Chondrocyte (in vitro differentiated cells): ENCODE results near the gene STIM1. TPM values are rescaled to one million over a fixed set of nuclear protein-coding genes. Genes with fewer than 3 reads are reported as not detected.
A peak's percentile ranks its signal among the peaks of the same experiment; 100 is the strongest.

Experiments
- DNase-seq: peaks from one replicate; pipeline ENCODE4 v3.0.0; 2021; ENCODE audit warnings: mixed read lengths, low spot score
- H3K27ac Mint-ChIP-seq: one replicate; pipeline ENCODE4 v1.8.0; 2021; ENCODE audit warnings: mild to moderate bottlenecking, moderate library complexity, mixed read lengths; ENCODE audit not compliant: unreplicated experiment
- H3K27me3 Mint-ChIP-seq: 2 replicates; pipeline ENCODE4 v1.8.0; 2021; ENCODE audit warnings: low read depth, mixed read lengths
- H3K36me3 Mint-ChIP-seq: 2 replicates; pipeline ENCODE4 v1.8.0; 2021; ENCODE audit warnings: low read depth, mixed read lengths
- H3K4me1 Mint-ChIP-seq: 2 replicates; pipeline ENCODE4 v1.8.0; 2021; ENCODE audit warnings: low read depth, mild to moderate bottlenecking, mixed read lengths
- H3K4me3 Mint-ChIP-seq: one replicate; pipeline ENCODE4 v1.8.0; 2021; ENCODE audit warnings: mild to moderate bottlenecking, moderate library complexity, mixed read lengths; ENCODE audit not compliant: unreplicated experiment
- H3K9me3 Mint-ChIP-seq: 2 replicates; pipeline ENCODE4 v1.8.0; 2021; ENCODE audit warnings: low read depth, mixed read lengths
- CTCF ChIP-seq: fragments of 200-600 bp; sonication (generic); IDR thresholded peaks from 2 replicates; pipeline ENCODE4 v1.5.0; 2021; ENCODE audit warnings: antibody characterized with exemption, mild to moderate bottlenecking, moderate library complexity
- long read RNA-seq: library from polyadenylated mRNA; stranded (forward); transcript quantifications from one replicate; pipeline ENCODE4 v2.0.0, GENCODE V29; 2021
- total RNA-seq: library from RNA; stranded (reverse); gene quantifications from 3 replicates; pipeline ENCODE4 v1.2.1, GENCODE V29; 2021

The STIM1 gene
- total RNA-seq, result 38.5 to 50.7 TPM (median 46.7 TPM) in 3 replicates
- long read RNA-seq, full-length matches to known transcripts, result 56 of 81 reads
- long read RNA-seq, partial matches to known transcripts, result 2 of 81 reads
- long read RNA-seq, other reads (novel, unspliced or antisense), result 23 of 81 reads

- peak; percentile 98 for DNase-seq
- peak; percentile 96 for TF ChIP-seq CTCF
- Mint-ChIP-seq H3K9me3 (no peaks in the 10 kb centered on the region), H3K27me3 (no peaks in the 10 kb centered on the region), H3K4me1 (peaks cover 44% of the 10 kb centered on the region), H3K4me3 (peak within 1 kb of the TSS; percentile 97), H3K27ac (peak within 1 kb of the TSS; percentile 86), H3K36me3 (no peaks in the 10 kb centered on the region)
Observed at GRCh38 chr11:3854977-3855807, at the start of gene STIM1. Gene STIM1, plus strand, starts transcription at chr11:3855664. Its CDS starts 607 bp downstream, at chr11:3856271.

DNA sequence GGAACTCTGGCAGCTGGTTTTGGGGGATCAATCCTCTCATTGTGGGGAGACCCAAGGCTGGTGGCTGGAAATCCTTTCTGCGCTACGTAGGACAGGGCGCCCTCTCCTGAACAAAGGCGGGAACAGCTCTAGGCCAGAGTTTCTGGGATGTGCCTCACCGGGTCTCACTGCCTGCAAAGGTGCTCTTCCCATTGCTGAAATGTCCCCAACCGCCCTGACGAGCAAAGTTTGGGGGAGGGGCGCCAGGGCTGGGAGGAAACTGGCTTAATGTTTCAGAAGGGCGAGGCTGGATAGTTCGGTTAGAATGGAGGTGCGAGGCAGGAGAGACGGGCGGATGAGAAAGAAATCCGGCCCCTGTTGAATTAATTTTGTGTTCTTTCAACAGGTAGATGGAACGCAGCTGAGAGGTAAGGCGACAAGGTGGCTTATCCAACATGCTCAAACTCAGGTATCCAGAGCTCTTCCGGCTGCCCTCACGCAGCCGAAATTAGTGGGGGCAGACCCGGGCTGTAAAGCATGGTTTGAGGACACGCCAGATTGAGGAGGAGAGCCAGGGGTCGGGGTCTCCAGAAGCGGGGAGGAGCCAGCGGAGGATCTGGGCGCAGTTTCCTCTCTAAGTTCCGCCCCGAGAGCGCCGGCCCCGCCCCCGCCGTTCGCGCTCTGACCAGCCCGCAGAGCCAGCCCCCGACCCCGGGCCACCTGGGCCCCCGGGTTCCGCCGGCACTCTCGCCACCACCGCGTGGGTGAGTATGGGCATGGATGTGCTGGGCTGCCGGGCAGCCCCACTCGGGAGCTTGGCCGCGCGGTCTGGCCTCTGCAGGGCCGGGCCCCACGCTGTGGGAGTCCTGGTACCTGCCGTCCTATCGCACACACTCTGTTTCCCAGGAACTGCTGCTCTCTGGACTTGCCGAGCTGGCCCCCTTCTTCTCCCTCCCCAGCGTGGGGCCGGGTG, 47.3 kb upstream of the STIM1 start, which contains the start of gene PGAP2:
Gene PGAP2, plus strand, starts transcription at position 652 of the 952 bp plus-strand sequence. CDS start 2,700 bp downstream, outside the sequence.
- H3K27ac Mint-ChIP-seq, result peak within 1 kb of the TSS; percentile 75

DNA sequence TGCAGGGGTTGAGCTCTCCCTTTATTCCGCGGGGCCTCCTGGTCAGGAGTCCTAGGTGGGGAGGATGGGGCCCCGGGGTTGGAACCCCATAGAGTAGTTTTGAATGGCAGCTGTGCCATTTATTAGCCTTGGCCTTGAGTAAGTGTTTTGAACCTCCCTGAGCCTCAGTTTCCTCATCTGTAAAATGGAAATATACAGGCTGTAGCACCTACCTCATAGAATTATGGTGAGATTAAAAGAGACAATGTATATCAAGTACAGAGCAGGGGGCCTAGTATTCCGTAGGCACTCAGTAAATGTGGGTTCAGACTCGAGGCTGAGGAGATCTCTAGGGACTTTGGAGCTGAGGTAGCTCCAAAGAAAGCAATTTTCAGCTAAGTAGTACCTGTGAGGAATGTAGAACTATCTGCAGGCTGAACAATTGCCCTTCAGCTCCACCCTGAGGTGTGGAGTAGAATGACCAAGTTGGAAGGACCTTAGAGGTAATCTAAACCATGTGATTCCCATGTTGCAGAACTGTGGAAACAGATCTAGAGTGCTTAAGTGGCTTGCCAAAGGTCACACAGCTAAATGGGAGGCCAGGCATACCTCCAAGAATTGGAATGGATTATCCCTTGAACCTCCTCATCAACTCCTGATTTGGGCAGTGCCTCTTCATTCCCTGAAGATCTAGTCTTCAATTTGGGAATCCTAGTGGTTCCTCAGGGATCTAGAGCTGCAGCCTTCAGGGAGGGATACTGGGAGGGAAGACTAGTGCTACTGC, 46.4 kb upstream of the STIM1 start:
- peak; percentile 64 for TF ChIP-seq CTCF
- Mint-ChIP-seq H3K36me3 (no peaks in the 10 kb centered on the region), H3K9me3 (no peaks in the 10 kb centered on the region), H3K4me1 (peaks cover 16% of the 10 kb centered on the region), H3K4me3 (peak overlapping the region; percentile 96), H3K27me3 (no peaks in the 10 kb centered on the region), H3K27ac (no peak overlapping the region)
- no peak for DNase-seq

More for the DNA sequence above, 47.3 kb upstream of the STIM1 start, which contains the start of gene PGAP2:
- no peak for DNase-seq
- Mint-ChIP-seq H3K4me3 (peak within 1 kb of the TSS; percentile 96), H3K9me3 (no peaks in the 10 kb centered on the region), H3K4me1 (peaks cover 18% of the 10 kb centered on the region), H3K27me3 (no peaks in the 10 kb centered on the region), H3K36me3 (no peaks in the 10 kb centered on the region)
- peak; percentile 82 for TF ChIP-seq CTCF

GRCh38 chr11:3809624-3809928, 45.9 kb upstream of the STIM1 start:
- no peaks in the 10 kb centered on the region for H3K36me3 Mint-ChIP-seq
- H3K4me1 Mint-ChIP-seq, result peaks cover 13% of the 10 kb centered on the region
- no peaks in the 10 kb centered on the region for H3K27me3 Mint-ChIP-seq
- no peak overlapping the region for H3K27ac Mint-ChIP-seq
- H3K4me3 Mint-ChIP-seq, result no peak overlapping the region
- no peaks in the 10 kb centered on the region for H3K9me3 Mint-ChIP-seq
- no peak for DNase-seq
- no peak for TF ChIP-seq CTCF
